Measurements from ENCODE around the gene EFNA3. TPM values are rescaled to one million over a fixed set of nuclear protein-coding genes. Genes with fewer than 3 reads are reported as not detected.

Gene EFNA3
- total RNA-seq, 1 donor from 2014 or later: 9.6 TPM

DNA sequence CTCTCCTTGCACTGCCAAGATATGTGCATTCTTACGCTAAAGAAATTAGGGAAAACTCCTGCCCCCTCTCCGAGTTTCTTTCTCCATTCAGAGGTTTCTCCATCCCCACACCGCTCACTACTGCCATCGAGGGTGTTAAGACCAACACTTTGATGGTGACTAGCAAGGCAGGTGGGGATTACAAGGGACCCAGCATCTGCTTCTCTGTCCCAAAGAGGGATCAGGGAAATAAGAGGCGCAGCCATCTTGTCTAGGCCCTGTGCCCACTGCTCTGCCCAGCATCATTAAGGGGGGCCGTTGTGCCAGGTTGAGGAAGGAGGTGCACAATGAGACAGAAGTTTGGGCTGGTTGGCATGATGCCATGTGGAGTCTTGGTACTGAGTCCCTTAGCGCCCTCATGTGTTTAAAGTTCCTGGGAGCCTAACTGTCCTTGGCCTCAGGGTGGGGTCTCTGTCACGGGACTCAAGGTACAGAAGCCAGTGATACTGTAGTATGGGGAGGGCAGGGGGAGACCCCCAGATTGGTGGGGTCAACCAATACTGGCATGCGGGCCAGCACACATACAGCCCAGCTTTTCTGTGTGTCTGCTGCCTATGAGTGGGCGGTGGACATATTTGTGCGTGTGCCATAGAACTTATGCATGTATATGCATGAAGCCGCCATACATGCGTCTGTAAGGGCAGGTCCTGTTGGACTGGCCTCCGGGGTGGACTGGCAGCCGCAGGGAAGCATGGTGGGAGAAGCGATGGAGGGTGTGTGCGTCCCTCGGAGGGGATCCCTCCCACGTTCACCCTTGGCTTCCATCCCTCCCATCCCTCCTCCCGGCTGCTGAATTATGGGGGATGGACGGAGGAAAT is 5.5 kb downstream of the EFNA3 start:
- no peak for DNase-seq (ENCODE audit: low spot score)
- TF ChIP-seq, protein P1, sequence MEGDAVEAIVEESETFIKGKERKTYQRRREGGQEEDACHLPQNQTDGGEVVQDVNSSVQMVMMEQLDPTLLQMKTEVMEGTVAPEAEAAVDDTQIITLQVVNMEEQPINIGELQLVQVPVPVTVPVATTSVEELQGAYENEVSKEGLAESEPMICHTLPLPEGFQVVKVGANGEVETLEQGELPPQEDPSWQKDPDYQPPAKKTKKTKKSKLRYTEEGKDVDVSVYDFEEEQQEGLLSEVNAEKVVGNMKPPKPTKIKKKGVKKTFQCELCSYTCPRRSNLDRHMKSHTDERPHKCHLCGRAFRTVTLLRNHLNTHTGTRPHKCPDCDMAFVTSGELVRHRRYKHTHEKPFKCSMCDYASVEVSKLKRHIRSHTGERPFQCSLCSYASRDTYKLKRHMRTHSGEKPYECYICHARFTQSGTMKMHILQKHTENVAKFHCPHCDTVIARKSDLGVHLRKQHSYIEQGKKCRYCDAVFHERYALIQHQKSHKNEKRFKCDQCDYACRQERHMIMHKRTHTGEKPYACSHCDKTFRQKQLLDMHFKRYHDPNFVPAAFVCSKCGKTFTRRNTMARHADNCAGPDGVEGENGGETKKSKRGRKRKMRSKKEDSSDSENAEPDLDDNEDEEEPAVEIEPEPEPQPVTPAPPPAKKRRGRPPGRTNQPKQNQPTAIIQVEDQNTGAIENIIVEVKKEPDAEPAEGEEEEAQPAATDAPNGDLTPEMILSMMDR (IDR thresholded peaks at IDR 0.05; ENCODE audit: unreplicated experiment): no peak
- H3K27ac Mint-ChIP-seq (ENCODE audit: unreplicated experiment): peak overlapping the region; percentile 82
- H3K9me3 Mint-ChIP-seq (ENCODE audit: unreplicated experiment): no peaks in the 10 kb centered on the region
- H3K4me1 Mint-ChIP-seq (ENCODE audit: unreplicated experiment): peaks cover 30% of the 10 kb centered on the region
- peak overlapping the region; percentile 92 for H3K4me3 Mint-ChIP-seq (ENCODE audit: unreplicated experiment)
- H3K36me3 Mint-ChIP-seq (ENCODE audit: low read depth, unreplicated experiment): peaks cover 18% of the 10 kb centered on the region
- peaks cover 40% of the 10 kb centered on the region for H3K27me3 Mint-ChIP-seq (ENCODE audit: unreplicated experiment)

DNA sequence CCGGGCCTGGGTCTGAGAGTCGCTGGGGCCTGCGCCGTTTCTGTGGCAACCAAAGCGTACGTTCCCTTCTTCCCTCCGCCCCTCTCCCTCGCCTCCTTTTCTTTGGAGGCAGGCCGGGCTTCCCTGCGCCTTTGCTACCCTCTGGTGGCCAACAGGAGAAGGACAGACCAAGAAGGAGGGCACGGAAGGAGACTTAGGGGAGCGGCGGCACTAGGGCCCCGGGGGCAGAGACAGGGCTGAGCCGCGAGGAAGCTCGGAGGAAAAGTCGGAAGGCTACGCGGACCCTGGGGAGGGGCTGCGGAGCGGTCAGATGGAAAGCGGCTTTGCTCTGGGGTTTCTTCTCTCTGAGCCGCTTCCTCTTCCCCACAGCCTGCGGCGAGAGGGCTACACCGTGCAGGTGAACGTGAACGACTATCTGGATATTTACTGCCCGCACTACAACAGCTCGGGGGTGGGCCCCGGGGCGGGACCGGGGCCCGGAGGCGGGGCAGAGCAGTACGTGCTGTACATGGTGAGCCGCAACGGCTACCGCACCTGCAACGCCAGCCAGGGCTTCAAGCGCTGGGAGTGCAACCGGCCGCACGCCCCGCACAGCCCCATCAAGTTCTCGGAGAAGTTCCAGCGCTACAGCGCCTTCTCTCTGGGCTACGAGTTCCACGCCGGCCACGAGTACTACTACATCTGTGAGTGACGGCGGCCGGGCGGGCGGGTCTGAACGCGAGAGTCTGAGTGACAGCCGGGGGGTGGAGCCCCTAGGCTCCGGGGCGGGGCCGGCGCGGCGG is 6.3 kb downstream of the EFNA3 start:
- peaks cover 25% of the 10 kb centered on the region for H3K4me1 Mint-ChIP-seq (ENCODE audit: unreplicated experiment)
- H3K4me3 Mint-ChIP-seq (ENCODE audit: unreplicated experiment): peak overlapping the region; percentile 92
- H3K27ac Mint-ChIP-seq (ENCODE audit: unreplicated experiment): peak overlapping the region; percentile 82
- H3K36me3 Mint-ChIP-seq (ENCODE audit: low read depth, unreplicated experiment): peaks cover 14% of the 10 kb centered on the region
- peaks cover 31% of the 10 kb centered on the region for H3K27me3 Mint-ChIP-seq (ENCODE audit: unreplicated experiment)
- peak; percentile 95 for DNase-seq (ENCODE audit: low spot score)
- H3K9me3 Mint-ChIP-seq (ENCODE audit: unreplicated experiment): no peaks in the 10 kb centered on the region
- TF ChIP-seq, protein P1 (IDR thresholded peaks at IDR 0.05; ENCODE audit: unreplicated experiment): peak; percentile 79

DNA sequence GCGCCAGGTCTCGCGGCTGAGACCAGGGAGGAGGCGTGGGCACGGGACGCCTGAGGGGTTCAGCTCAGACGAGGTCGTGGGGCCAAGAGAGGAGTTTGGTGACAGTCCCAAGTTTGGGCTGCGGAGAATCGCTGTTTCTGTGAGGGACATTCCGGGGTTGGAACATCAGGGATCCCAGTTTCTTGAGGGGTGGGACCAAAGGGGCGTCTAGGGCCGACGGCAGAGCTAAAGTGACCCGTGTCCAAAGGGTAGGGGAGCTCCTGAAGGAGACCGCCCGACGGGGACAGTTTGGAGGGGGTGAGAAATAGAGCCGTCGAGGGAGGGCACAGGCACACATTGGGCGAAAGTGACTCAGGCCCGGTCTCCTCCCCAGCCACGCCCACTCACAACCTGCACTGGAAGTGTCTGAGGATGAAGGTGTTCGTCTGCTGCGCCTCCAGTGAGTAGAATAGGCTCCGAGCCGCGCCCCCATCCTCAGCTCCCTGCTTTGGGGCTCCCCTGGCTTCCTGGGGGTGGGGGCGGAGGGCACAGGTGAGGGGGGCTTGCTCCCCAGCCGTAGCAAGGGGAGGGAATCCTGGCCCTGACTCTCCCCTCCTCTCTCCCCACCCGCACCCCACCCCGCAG is 7.0 kb downstream of the EFNA3 start:
- H3K9me3 Mint-ChIP-seq (ENCODE audit: unreplicated experiment): no peaks in the 10 kb centered on the region
- no peak for DNase-seq (ENCODE audit: low spot score)
- H3K4me3 Mint-ChIP-seq (ENCODE audit: unreplicated experiment): peak overlapping the region; percentile 92
- H3K27me3 Mint-ChIP-seq (ENCODE audit: unreplicated experiment): peaks cover 30% of the 10 kb centered on the region
- peaks cover 14% of the 10 kb centered on the region for H3K36me3 Mint-ChIP-seq (ENCODE audit: low read depth, unreplicated experiment)
- no peak overlapping the region for H3K27ac Mint-ChIP-seq (ENCODE audit: unreplicated experiment)
- TF ChIP-seq, protein P1 (IDR thresholded peaks at IDR 0.05; ENCODE audit: unreplicated experiment): no peak
- peaks cover 25% of the 10 kb centered on the region for H3K4me1 Mint-ChIP-seq (ENCODE audit: unreplicated experiment)

DNA sequence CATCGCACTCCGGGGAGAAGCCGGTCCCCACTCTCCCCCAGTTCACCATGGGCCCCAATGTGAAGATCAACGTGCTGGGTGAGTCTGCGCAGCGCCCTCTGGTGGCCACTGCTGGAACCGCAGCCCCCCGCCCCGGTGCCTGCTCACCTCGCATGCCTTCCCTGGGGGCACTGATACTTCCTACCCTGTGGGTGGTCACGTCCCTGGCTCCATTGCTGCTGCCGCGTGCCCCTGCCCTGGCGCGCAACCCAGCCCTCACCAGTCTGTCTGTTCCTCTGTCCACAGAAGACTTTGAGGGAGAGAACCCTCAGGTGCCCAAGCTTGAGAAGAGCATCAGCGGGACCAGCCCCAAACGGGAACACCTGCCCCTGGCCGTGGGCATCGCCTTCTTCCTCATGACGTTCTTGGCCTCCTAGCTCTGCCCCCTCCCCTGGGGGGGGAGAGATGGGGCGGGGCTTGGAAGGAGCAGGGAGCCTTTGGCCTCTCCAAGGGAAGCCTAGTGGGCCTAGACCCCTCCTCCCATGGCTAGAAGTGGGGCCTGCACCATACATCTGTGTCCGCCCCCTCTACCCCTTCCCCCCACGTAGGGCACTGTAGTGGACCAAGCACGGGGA is 7.6 kb downstream of the EFNA3 start:
- Mint-ChIP-seq H3K27ac (ENCODE audit: unreplicated experiment) (no peak overlapping the region), H3K27me3 (ENCODE audit: unreplicated experiment) (peaks cover 26% of the 10 kb centered on the region), H3K36me3 (ENCODE audit: low read depth, unreplicated experiment) (peaks cover 13% of the 10 kb centered on the region), H3K4me3 (ENCODE audit: unreplicated experiment) (no peak overlapping the region), H3K4me1 (ENCODE audit: unreplicated experiment) (peaks cover 24% of the 10 kb centered on the region), H3K9me3 (ENCODE audit: unreplicated experiment) (no peaks in the 10 kb centered on the region)
- peak; percentile 82 for DNase-seq (ENCODE audit: low spot score)
- TF ChIP-seq, protein P1 (IDR thresholded peaks at IDR 0.05; ENCODE audit: unreplicated experiment): peak; percentile 99
